ENCODE results near the gene KY. TPM values are rescaled to one million over a fixed set of nuclear protein-coding genes. Genes with fewer than 3 reads are reported as not detected.
A peak's percentile ranks its signal among the peaks of the same experiment; 100 is the strongest.
"Not testable (repeated sequence)": the region's sequence is repeated elsewhere in the genome, so short reads cannot be mapped to it uniquely, and the experiment has no call there.

Gene KY
- total RNA-seq, 2 donors from 2014 or later = not detected

- Mint-ChIP-seq H3K27ac (no peak overlapping the region), H3K4me3 (no peak overlapping the region), H3K36me3 (ENCODE audit: low read depth) (no peaks in the 10 kb centered on the region), H3K9me3 (no peaks in the 10 kb centered on the region), H3K4me1 (peaks cover 4% of the 10 kb centered on the region), H3K27me3 (ENCODE audit: insufficient read depth) (peaks cover 37% of the 10 kb centered on the region)
- no peak overlapping the region for H3K27ac ChIP-seq (ENCODE audit: low read depth, low read length)
- no peaks in the 10 kb centered on the region for H3K36me3 ChIP-seq (ENCODE audit: control insufficient read depth, insufficient read depth, low read length)
- no peak overlapping the region for H3K9ac ChIP-seq (ENCODE audit: extremely low read depth, low read length, poor library complexity, severe bottlenecking)
- no peaks in the 10 kb centered on the region for H3K9me3 ChIP-seq (ENCODE audit: control insufficient read depth, low read length)
- WGBS, 2 experiments (ENCODE audit: insufficient coverage in 1 of 2, insufficient read length in 1 of 2) = 64 to 81% methylated on average over 7 to 9 of the region's 10 CpGs
- H3K4me1 ChIP-seq (ENCODE audit: control insufficient read depth, insufficient read depth, low read length) = peaks cover 5% of the 10 kb centered on the region
- DNase-seq = peak; percentile 44
- no peak for TF ChIP-seq CTCF (conservative IDR thresholded peaks at IDR 0.05)
- H3K4me3 ChIP-seq (ENCODE audit: low read length) = no peak overlapping the region
- H3K27me3 ChIP-seq (ENCODE audit: control insufficient read depth, insufficient read depth, low read length, poor library complexity, severe bottlenecking) = peaks cover 23% of the 10 kb centered on the region
These were observed 51.9 kb downstream of the KY start for GRCh38 chr3:134598763-134599545.

GRCh38 chr3:134597390-134597970, 53.3 kb downstream of the KY start:
- Mint-ChIP-seq H3K4me1 (peaks cover 4% of the 10 kb centered on the region), H3K9me3 (no peaks in the 10 kb centered on the region), H3K27me3 (ENCODE audit: insufficient read depth) (peaks cover 31% of the 10 kb centered on the region), H3K27ac (no peak overlapping the region), H3K36me3 (ENCODE audit: low read depth) (no peaks in the 10 kb centered on the region), H3K4me3 (no peak overlapping the region)
- no peak for TF ChIP-seq CTCF (conservative IDR thresholded peaks at IDR 0.05)
- peak; percentile 36 for DNase-seq
- H3K27ac ChIP-seq (ENCODE audit: low read depth, low read length) = no peak overlapping the region
- peaks cover 5% of the 10 kb centered on the region for H3K4me1 ChIP-seq (ENCODE audit: control insufficient read depth, insufficient read depth, low read length)
- H3K36me3 ChIP-seq (ENCODE audit: control insufficient read depth, insufficient read depth, low read length) = no peaks in the 10 kb centered on the region
- H3K27me3 ChIP-seq (ENCODE audit: control insufficient read depth, insufficient read depth, low read length, poor library complexity, severe bottlenecking) = peaks cover 23% of the 10 kb centered on the region
- 40 to 46% methylated on average over 2 of the region's 2 CpGs for WGBS, 2 experiments (ENCODE audit: insufficient coverage in 1 of 2, insufficient read length in 1 of 2)
- H3K4me3 ChIP-seq (ENCODE audit: low read length) = no peak overlapping the region
- H3K9me3 ChIP-seq (ENCODE audit: control insufficient read depth, low read length) = no peaks in the 10 kb centered on the region
- no peak overlapping the region for H3K9ac ChIP-seq (ENCODE audit: extremely low read depth, low read length, poor library complexity, severe bottlenecking)

- peaks cover 25% of the 10 kb centered on the region for H3K27me3 Mint-ChIP-seq (ENCODE audit: insufficient read depth)
- DNase-seq; H3K27ac Mint-ChIP-seq; H3K4me3 Mint-ChIP-seq; H3K36me3 ChIP-seq (ENCODE audit: control insufficient read depth, insufficient read depth, low read length); H3K27ac ChIP-seq (ENCODE audit: low read depth, low read length); H3K4me1 ChIP-seq (ENCODE audit: control insufficient read depth, insufficient read depth, low read length); H3K4me1 Mint-ChIP-seq; H3K9me3 Mint-ChIP-seq; H3K4me3 ChIP-seq (ENCODE audit: low read length); H3K9ac ChIP-seq (ENCODE audit: extremely low read depth, low read length, poor library complexity, severe bottlenecking); H3K36me3 Mint-ChIP-seq (ENCODE audit: low read depth); H3K9me3 ChIP-seq (ENCODE audit: control insufficient read depth, low read length): not testable (repeated sequence)
- H3K27me3 ChIP-seq (ENCODE audit: control insufficient read depth, insufficient read depth, low read length, poor library complexity, severe bottlenecking) = peaks cover 15% of the 10 kb centered on the region
- WGBS, 2 experiments (ENCODE audit: insufficient coverage in 1 of 2, insufficient read length in 1 of 2) = 95 to 100% methylated on average over 3 of the region's 3 CpGs
These were observed 55.8 kb downstream of the KY start for GRCh38 chr3:134594986-134595385.

Data from endodermal cell (in vitro differentiated cells).